PFSK-1 (cell line): ENCODE data around the gene NKAIN4.

Source experiments
- FOXP2 ChIP-seq: optimal IDR thresholded peaks from 2 replicates; pipeline ENCODE3; 2011; ENCODE audit warnings: borderline replicate concordance, control low read depth, inconsistent platforms; ENCODE audit not compliant: insufficient read depth; ENCODE audit errors: extremely low read length, extremely low read depth
- POLR2AphosphoS5 ChIP-seq: IDR thresholded peaks from 2 replicates; pipeline ENCODE4 v1.6.1; 2012; ENCODE audit warnings: low read depth, mild to moderate bottlenecking, control low read depth, low read length, moderate library complexity
- SIN3A ChIP-seq: IDR thresholded peaks from 2 replicates; pipeline ENCODE4 v1.6.1; 2012; ENCODE audit warnings: mild to moderate bottlenecking, low read length, moderate library complexity, borderline replicate concordance; ENCODE audit not compliant: insufficient read depth
- TAF1 ChIP-seq: IDR thresholded peaks from 2 replicates; pipeline ENCODE4 v1.6.1; 2012; ENCODE audit warnings: low read length, control low read depth, borderline replicate concordance; ENCODE audit not compliant: insufficient read depth
- TF ChIP-seq, protein P1 (sequence below), 2 experiments: IDR thresholded peaks; 2 replicates each; pipeline versions ENCODE4 v1.6.1 to v1.8.0; 2011 to 2012; ENCODE audit warnings: low read depth in 2 of 2, low read length in 2 of 2, control low read depth in 1 of 2, inconsistent platforms in 1 of 2, mild to moderate bottlenecking in 1 of 2, moderate library complexity in 1 of 2; ENCODE audit not compliant: insufficient read depth in 1 of 2

DNA sequence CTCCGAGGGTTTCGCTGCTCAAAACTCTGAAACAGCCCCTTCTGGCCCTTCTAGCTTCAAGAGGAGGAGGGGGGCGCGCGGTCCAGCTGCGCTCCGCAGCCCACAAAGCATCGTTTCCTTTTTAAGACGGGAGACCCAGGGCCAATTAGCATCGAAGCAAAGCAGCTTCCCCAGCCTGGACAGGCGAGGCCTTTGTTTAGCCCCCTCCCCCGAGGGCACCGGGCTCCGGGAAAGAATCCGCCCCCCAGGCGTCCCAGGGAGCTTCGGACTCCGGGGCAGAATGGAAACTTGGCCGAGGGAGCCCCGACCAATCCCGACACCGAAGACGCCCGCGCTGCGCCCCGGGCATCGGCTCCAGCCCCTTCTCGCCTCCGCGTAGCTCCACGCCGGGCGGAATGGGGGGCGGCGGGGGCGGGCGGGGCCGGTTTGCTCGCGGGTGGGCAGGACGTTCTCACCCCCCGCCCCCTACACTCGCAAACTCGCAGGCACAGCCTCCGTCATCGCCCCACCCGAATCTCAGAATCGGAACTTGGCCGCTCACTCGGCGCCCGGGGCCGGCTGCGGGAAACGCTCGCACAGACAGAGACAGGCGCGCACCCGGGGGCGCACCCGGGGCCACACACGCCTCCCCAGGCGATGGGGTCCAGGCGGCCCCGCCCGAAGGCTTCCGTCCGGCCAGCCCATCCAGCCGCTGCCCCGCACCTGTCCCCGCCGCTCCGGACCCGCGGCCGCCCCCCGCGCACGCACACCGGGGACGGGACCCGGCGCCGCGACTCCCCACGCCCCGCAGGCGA lies 628 bp downstream of the NKAIN4 start:
- TF ChIP-seq, protein P1, sequence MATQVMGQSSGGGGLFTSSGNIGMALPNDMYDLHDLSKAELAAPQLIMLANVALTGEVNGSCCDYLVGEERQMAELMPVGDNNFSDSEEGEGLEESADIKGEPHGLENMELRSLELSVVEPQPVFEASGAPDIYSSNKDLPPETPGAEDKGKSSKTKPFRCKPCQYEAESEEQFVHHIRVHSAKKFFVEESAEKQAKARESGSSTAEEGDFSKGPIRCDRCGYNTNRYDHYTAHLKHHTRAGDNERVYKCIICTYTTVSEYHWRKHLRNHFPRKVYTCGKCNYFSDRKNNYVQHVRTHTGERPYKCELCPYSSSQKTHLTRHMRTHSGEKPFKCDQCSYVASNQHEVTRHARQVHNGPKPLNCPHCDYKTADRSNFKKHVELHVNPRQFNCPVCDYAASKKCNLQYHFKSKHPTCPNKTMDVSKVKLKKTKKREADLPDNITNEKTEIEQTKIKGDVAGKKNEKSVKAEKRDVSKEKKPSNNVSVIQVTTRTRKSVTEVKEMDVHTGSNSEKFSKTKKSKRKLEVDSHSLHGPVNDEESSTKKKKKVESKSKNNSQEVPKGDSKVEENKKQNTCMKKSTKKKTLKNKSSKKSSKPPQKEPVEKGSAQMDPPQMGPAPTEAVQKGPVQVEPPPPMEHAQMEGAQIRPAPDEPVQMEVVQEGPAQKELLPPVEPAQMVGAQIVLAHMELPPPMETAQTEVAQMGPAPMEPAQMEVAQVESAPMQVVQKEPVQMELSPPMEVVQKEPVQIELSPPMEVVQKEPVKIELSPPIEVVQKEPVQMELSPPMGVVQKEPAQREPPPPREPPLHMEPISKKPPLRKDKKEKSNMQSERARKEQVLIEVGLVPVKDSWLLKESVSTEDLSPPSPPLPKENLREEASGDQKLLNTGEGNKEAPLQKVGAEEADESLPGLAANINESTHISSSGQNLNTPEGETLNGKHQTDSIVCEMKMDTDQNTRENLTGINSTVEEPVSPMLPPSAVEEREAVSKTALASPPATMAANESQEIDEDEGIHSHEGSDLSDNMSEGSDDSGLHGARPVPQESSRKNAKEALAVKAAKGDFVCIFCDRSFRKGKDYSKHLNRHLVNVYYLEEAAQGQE (IDR thresholded peaks at IDR 0.05; ENCODE audit: insufficient read depth in 1 of 2, low read depth in 2 of 2, low read length in 2 of 2), result no peak
- TF ChIP-seq POLR2AphosphoS5 (no peak), TAF1 (no peak), FOXP2 (no peak), SIN3A (no peak)
